HepG2 (cell line): ENCODE measurements around the gene IVD. TPM values are rescaled to one million over a fixed set of nuclear protein-coding genes. Genes with fewer than 3 reads are reported as not detected.
A peak's percentile ranks its signal among the peaks of the same experiment; 100 is the strongest.

Experiments
- BATF2 ChIP-seq: sonication (generic); formaldehyde crosslinking; IDR thresholded peaks from 2 replicates; pipeline ENCODE4 v1.8.0; 2022; ENCODE audit warnings: mild to moderate bottlenecking, missing genetic modification reagents, moderate library complexity
- CERS6 ChIP-seq: sonication (generic); formaldehyde crosslinking; IDR thresholded peaks from 2 replicates; pipeline ENCODE4 v1.5.0; 2020; ENCODE audit warnings: missing genetic modification reagents
- CREB1 ChIP-seq, 2 experiments: fragments of 450-650 bp in 1 of 2; IDR thresholded peaks; 2 replicates each; pipeline ENCODE4 v1.6.1; 2016 to 2017; ENCODE audit warnings: control low read depth in 1 of 2, mild to moderate bottlenecking in 1 of 2, missing compliant biosample characterization in 1 of 2, missing genetic modification characterization in 1 of 2
- DPF2 ChIP-seq: sonication (generic); formaldehyde crosslinking; IDR thresholded peaks from 2 replicates; pipeline ENCODE4 v1.4.0; 2020; ENCODE audit warnings: mild to moderate bottlenecking, low read depth, missing genetic modification reagents, borderline replicate concordance
- NONO ChIP-seq, 2 experiments: fragments of 450-650 bp in 1 of 2; sonication (generic) in 1 of 2; formaldehyde crosslinking in 1 of 2; IDR thresholded peaks in 1 of 2; conservative IDR thresholded peaks in 1 of 2; 2 replicates each; pipeline versions ENCODE4 v1.6.1 to v1.8.0; 2017 to 2022; ENCODE audit warnings: mild to moderate bottlenecking in 1 of 2, missing genetic modification reagents in 1 of 2, moderate library complexity in 1 of 2
- NR2F6 ChIP-seq, 2 experiments: IDR thresholded peaks; 2 replicates each; pipeline ENCODE4 v1.6.1; 2016; ENCODE audit warnings: antibody characterized with exemption in 1 of 2, mild to moderate bottlenecking in 1 of 2
- PITX1 ChIP-seq: sonication (generic); formaldehyde crosslinking; IDR thresholded peaks from 2 replicates; pipeline ENCODE4 v1.5.1; 2020; ENCODE audit warnings: mild to moderate bottlenecking, missing genetic modification reagents
- RNF2 ChIP-seq: fragments of 450-650 bp; conservative IDR thresholded peaks from 2 replicates; pipeline ENCODE4 v1.6.1; 2016; ENCODE audit warnings: low read depth
- ZMYM3 ChIP-seq: sonication (generic); formaldehyde crosslinking; IDR thresholded peaks from 2 replicates; pipeline ENCODE4 v1.5.1; 2020; ENCODE audit warnings: mild to moderate bottlenecking, missing genetic modification reagents
- ZNF20 ChIP-seq: sonication (generic); formaldehyde crosslinking; IDR thresholded peaks from 2 replicates; pipeline ENCODE4 v1.4.0; 2020; ENCODE audit warnings: mild to moderate bottlenecking, moderate library complexity, missing genetic modification reagents
- ZNF292 ChIP-seq: sonication (generic); formaldehyde crosslinking; IDR thresholded peaks from 2 replicates; pipeline ENCODE4 v1.8.1; 2022; ENCODE audit warnings: mild to moderate bottlenecking, low read depth, missing genetic modification reagents, borderline replicate concordance
- ZNF317 ChIP-seq: sonication (generic); formaldehyde crosslinking; IDR thresholded peaks from 2 replicates; pipeline ENCODE4 v1.5.0; 2020; ENCODE audit warnings: mild to moderate bottlenecking, missing genetic modification reagents
- ZNF326 ChIP-seq: sonication (generic); formaldehyde crosslinking; IDR thresholded peaks from 2 replicates; pipeline ENCODE4 v1.4.0; 2020; ENCODE audit warnings: missing genetic modification reagents, borderline replicate concordance
- ZNF430 ChIP-seq: sonication (generic); formaldehyde crosslinking; IDR thresholded peaks from 2 replicates; pipeline ENCODE4 v1.9.0; 2021; ENCODE audit warnings: mild to moderate bottlenecking, missing genetic modification reagents
- ZNF451 ChIP-seq: sonication (generic); formaldehyde crosslinking; IDR thresholded peaks from 2 replicates; pipeline ENCODE4 v1.5.0; 2020; ENCODE audit warnings: mild to moderate bottlenecking, missing genetic modification reagents
- ZNF646 ChIP-seq: sonication (generic); formaldehyde crosslinking; IDR thresholded peaks from 2 replicates; pipeline ENCODE4 v1.9.0; 2021; ENCODE audit warnings: mild to moderate bottlenecking, missing genetic modification reagents
- ZNF710 ChIP-seq: sonication (generic); formaldehyde crosslinking; IDR thresholded peaks from 2 replicates; pipeline ENCODE4 v1.5.0; 2020; ENCODE audit warnings: mild to moderate bottlenecking, missing genetic modification reagents, borderline replicate concordance
- ZNF788 ChIP-seq: sonication (generic); formaldehyde crosslinking; IDR thresholded peaks from 2 replicates; pipeline ENCODE4 v1.5.0; 2020; ENCODE audit warnings: mild to moderate bottlenecking, missing genetic modification reagents, borderline replicate concordance
- polyA plus RNA-seq, 8 experiments: library from polyadenylated mRNA; depleted of rRNA in 3 of 8; stranded (reverse) in 7 of 8; unstranded in 1 of 8; fragments of >200 nt; fragmentation: Illumina TruSeq in 4 of 8; extraction: Trizol in 4 of 8; gene quantifications; 2 replicates each; pipeline versions ENCODE4 v1.2.1 to v1.2.3, GENCODE V29; 2011 to 2016; ENCODE audit warnings: low read depth in 4 of 8, missing spikeins in 1 of 8, mixed read lengths in 1 of 8; ENCODE audit not compliant: insufficient read depth in 1 of 8
- total RNA-seq, 5 experiments: library from RNA; depleted of rRNA; stranded (reverse); fragments of >200 nt; fragmentation: Illumina TruSeq; extraction: Trizol; gene quantifications; 2 replicates each; pipeline ENCODE4 v1.2.3, GENCODE V29; 2016; ENCODE audit warnings: low read depth in 1 of 5

Gene IVD
- total and polyA plus RNA-seq, 2 of the 13 experiments (the other 11 are each of a cell fraction or from before 2014, with no cell fraction given), result 48.0 to 53.9 TPM

- TF ChIP-seq ZNF710 (CRISPR knock-in tag) (no peak), NONO (IDR thresholded peaks at IDR 0.05) (no peak), NONO (CRISPR knock-in tag; conservative IDR thresholded peaks at IDR 0.05) (no peak), ZNF292 (CRISPR knock-in tag) (0 out of 2 replicates have a peak, but pooled peaks have one; percentile 21), ZMYM3 (no peak), CERS6 (CRISPR knock-in tag) (no peak), ZNF326 (CRISPR knock-in tag) (no peak), CREB1 (IDR thresholded peaks at IDR 0.05) (no peak), CREB1 (CRISPR knock-in tag; IDR thresholded peaks at IDR 0.05) (no peak), ZNF317 (CRISPR knock-in tag) (no peak), DPF2 (0 out of 2 replicates have a peak, but pooled peaks have one; percentile 13), RNF2 (no peak), ZNF646 (no peak), ZNF788 (CRISPR knock-in tag) (no peak), ZNF451 (0 out of 2 replicates have a peak, but pooled peaks have one; percentile 9), PITX1 (CRISPR knock-in tag) (peak; percentile 59; the same call in 1 of the 2 replicates), ZNF20 (CRISPR knock-in tag) (no peak), ZNF430 (CRISPR knock-in tag) (no peak), BATF2 (no peak), NR2F6 (IDR thresholded peaks at IDR 0.05) (no peak; the same call in 1 of the 2 replicates), NR2F6 (CRISPR knock-in tag; IDR thresholded peaks at IDR 0.05) (0 out of 2 replicates have a peak, but pooled peaks have one; percentile 22)
These were observed 46.0 kb downstream of the IVD start (continued) for GRCh38 chr15:40451527-40452158.
